ENCODE data around the gene GALE.

Gene GALE

GRCh38 chr1:23777979-23778814 is 22.4 kb downstream of the GALE start, which contains the start of gene PITHD1:
Gene PITHD1, plus strand, starts transcription at chr1:23778418. Its CDS starts 98 bp downstream, at chr1:23778516.
- peak; percentile 86 for DNase-seq (ENCODE audit: low read depth)
- TF ChIP-seq CTCF (IDR thresholded peaks at IDR 0.05; ENCODE audit: insufficient read depth, low read depth, low read length, missing control alignments): no peak
- peak within 1 kb of the TSS; percentile 79 for H3K4me3 ChIP-seq (ENCODE audit: low read length)

- DNase-seq (ENCODE audit: low read depth): no peak
- H3K4me3 ChIP-seq (ENCODE audit: low read length): no peak overlapping the region
- no peak for TF ChIP-seq CTCF (IDR thresholded peaks at IDR 0.05; ENCODE audit: insufficient read depth, low read depth, low read length, missing control alignments)
Observed at GRCh38 chr1:23776217-23776616, 24.3 kb downstream of the GALE start.

GRCh38 chr1:23774174-23774880 is 26.2 kb downstream of the GALE start:
- TF ChIP-seq CTCF (IDR thresholded peaks at IDR 0.05; ENCODE audit: insufficient read depth, low read depth, low read length, missing control alignments): no peak
- no peak for DNase-seq (ENCODE audit: low read depth)

GRCh38 chr1:23772854-23773242 is 27.7 kb downstream of the GALE start:
- no peak for DNase-seq (ENCODE audit: low read depth)
- no peak for TF ChIP-seq CTCF (IDR thresholded peaks at IDR 0.05; ENCODE audit: insufficient read depth, low read depth, low read length, missing control alignments)
- no peak overlapping the region for H3K4me3 ChIP-seq (ENCODE audit: low read length)

More at GRCh38 chr1:23774174-23774880, 26.2 kb downstream of the GALE start:
- H3K4me3 ChIP-seq (ENCODE audit: low read length): no peak overlapping the region

GRCh38 chr1:23772049-23772853 is 28.3 kb downstream of the GALE start:
- no peak overlapping the region for H3K4me3 ChIP-seq (ENCODE audit: low read length)
- TF ChIP-seq CTCF (IDR thresholded peaks at IDR 0.05; ENCODE audit: insufficient read depth, low read depth, low read length, missing control alignments): peak; percentile 99
- DNase-seq (ENCODE audit: low read depth): peak; percentile 85

GRCh38 chr1:23768733-23769132 is 31.8 kb downstream of the GALE start:
- no peak for DNase-seq (ENCODE audit: low read depth)
- H3K4me3 ChIP-seq (ENCODE audit: low read length): no peak overlapping the region
- TF ChIP-seq CTCF (IDR thresholded peaks at IDR 0.05; ENCODE audit: insufficient read depth, low read depth, low read length, missing control alignments): no peak

Data from epithelial cell of esophagus (primary cell).